Motor neuron (in vitro differentiated cells): ENCODE data around the gene STK32A. TPM values are rescaled to one million over a fixed set of nuclear protein-coding genes. Genes with fewer than 3 reads are reported as not detected.
"Not testable (repeated sequence)": the region's sequence is repeated elsewhere in the genome, so short reads cannot be mapped to it uniquely, and the experiment has no call there.

Source experiments
- ATAC-seq, 8 experiments: fragments of 200-7000 bp; cut with Tn5 transposase; replicated peaks in 6 of 8; 2 replicates each; pipeline ENCODE4 v1.8.0; 2021; ENCODE audit warnings: mild to moderate bottlenecking in 8 of 8, moderate library complexity in 8 of 8
- H3K27ac ChIP-seq, 2 donors: fragments of 250-450 bp; sonication (Bioruptor Pico); 2 replicates each; pipeline ENCODE4 v1.9.0; 2021; ENCODE audit warnings: antibody characterized with exemption in 2 of 2, mild to moderate bottlenecking in 2 of 2, moderate library complexity in 1 of 2
- H3K4me1 ChIP-seq, 2 donors: fragments of 250-450 bp; sonication (Bioruptor Pico); replicated peaks in 1 of 2; 2 replicates each; pipeline ENCODE4 v1.6.1; 2021; ENCODE audit warnings: antibody characterized with exemption in 2 of 2, mild to moderate bottlenecking in 2 of 2, moderate library complexity in 1 of 2
- H3K4me3 ChIP-seq, 5 donors: fragments of 250-450 bp; sonication (Bioruptor Pico); 2 replicates each; pipeline ENCODE4 v1.9.0; 2021; ENCODE audit warnings: antibody characterized with exemption in 5 of 5, mild to moderate bottlenecking in 5 of 5, moderate library complexity in 4 of 5
- WGBS, 10 experiments: fragments of 450-650 bp; shearing (Covaris generic); methylation state at CpG; one replicate each; pipeline ENCODE4 v1.0.0; 2022; 5-methylcytosine and 5-hydroxymethylcytosine counted together
- in situ Hi-C, 9 experiments: fragments of 400-800 bp; cut with MboI; loops; one replicate each; pipeline ENCODE4 v1.15.0; 2021; ENCODE audit warnings: low sequenced_read_pairs in 9 of 9, low pct_unique_long_range_greater_than_20kb in 2 of 9; ENCODE audit not compliant: unreplicated experiment in 9 of 9
- total RNA-seq, 8 experiments: library from RNA; unstranded; fragments of 300-600 nt; gene quantifications; 2 replicates each; pipeline versions ENCODE4 v1.2.3 to v1.2.4, GENCODE V29; 2022

Gene STK32A
- total RNA-seq, 8 experiments from 2014 or later = 4.2 to 58.6 (median 26.5) TPM

DNA sequence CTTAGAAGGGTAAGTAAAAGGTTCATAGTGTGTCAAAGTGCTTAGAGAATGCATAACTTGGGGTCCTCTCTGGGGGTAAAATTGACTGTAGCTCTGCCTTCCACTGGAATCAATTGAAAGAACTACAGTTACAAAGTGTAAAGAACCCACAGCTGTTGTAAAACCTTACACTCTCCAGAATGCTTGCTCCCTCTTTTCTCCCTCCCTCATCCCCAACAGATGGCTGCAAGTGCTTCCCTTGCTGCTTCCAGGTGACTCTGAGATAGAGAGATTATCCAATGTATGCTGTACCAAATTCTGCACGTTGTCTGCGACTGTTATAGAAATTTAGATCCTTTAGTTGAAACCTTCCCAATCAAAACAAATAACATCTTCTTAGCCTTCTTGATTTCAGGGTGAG, 126.0 kb downstream of the STK32A start:
- WGBS, 10 experiments = 0 to 100% (median 78%) methylated on average over 1 to 2 of the region's 2 CpGs; no CpG with 5 or more reads in 2 of the 10 experiments
- ATAC-seq = no peak
- Histone ChIP-seq H3K27ac (no peak overlapping the region), H3K4me3 (no peak overlapping the region), H3K4me1 (no peaks in the 10 kb centered on the region)
- in situ Hi-C loops = loop anchor here in 4 of 9 experiments (25.0 kb wide), 3 partner anchors 124 to 824 kb away; partner anchors contain the start of gene STK32A (in 3 of the 4)

DNA sequence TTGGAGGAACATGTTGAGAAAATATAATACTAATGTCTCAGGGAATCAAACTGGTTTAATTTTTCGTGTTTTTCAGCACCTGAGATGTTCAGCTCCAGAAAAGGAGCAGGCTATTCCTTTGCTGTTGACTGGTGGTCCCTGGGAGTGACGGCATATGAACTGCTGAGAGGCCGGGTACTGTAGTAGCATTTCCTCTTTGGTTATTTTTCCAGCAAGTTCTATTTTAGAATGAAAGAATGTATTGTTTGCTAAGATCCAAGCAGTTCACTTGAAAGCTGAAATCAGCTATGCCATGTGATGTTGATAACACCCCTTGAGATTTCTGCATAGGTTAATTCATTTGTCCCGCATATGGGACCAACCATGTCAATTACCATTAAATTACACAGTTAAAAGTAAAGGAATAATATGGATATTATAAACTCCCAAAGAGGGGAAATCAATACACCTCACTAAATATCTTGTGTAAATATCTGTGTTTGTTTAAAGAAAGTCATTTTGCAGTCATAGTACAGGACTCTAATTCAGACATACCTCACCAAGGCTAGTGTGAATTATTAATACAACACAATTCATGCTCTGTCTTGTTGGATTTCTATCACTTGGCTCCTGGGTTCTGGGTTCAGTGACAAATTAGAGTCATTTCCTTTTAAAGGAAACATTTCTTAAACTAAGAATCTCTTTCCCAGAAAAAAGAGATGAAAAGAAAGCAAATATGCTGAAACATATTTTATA, 126.8 kb downstream of the STK32A start:
- Histone ChIP-seq H3K4me3 (no peak overlapping the region), H3K4me1 (no peaks in the 10 kb centered on the region), H3K27ac (no peak overlapping the region)
- in situ Hi-C loops = loop anchor here in 4 of 9 experiments (25.0 kb wide), 3 partner anchors 124 to 824 kb away; partner anchors contain the start of gene STK32A (in 3 of the 4)
- no peak for ATAC-seq
- 40 to 100% (median 85%) methylated on average over 1 to 4 of the region's 4 CpGs for WGBS, 10 experiments

- ATAC-seq, H3K4me3 ChIP-seq, H3K4me1 ChIP-seq, H3K27ac ChIP-seq: not testable (repeated sequence)
- in situ Hi-C loops = loop anchor here in 4 of 9 experiments (25.0 kb wide), 3 partner anchors 130 to 830 kb away; partner anchors contain the start of gene STK32A (in 3 of the 4)
- 0 to 100% (median 95%) methylated on average over 1 to 5 of the region's 6 CpGs; no CpG with 5 or more reads in 7 of the 10 experiments for WGBS, 10 experiments
Measured at GRCh38 chr5:147367381-147367780, 132.6 kb downstream of the STK32A start.

GRCh38 chr5:147369742-147370374, 135.0 kb downstream of the STK32A start:
- no peaks in the 10 kb centered on the region for H3K4me1 ChIP-seq
- in situ Hi-C loops = loop anchor here in 4 of 9 experiments (10.0 to 25.0 kb wide), 4 partner anchors 133 to 833 kb away; partner anchors contain the start of gene STK32A (in 3 of the 4)
- 0 to 64% (median 31%) methylated on average over 1 to 2 of the region's 2 CpGs for WGBS, 10 experiments

GRCh38 chr5:147371290-147371689, 136.5 kb downstream of the STK32A start:
- Histone ChIP-seq H3K4me1 (no peaks in the 10 kb centered on the region), H3K27ac (no peak overlapping the region), H3K4me3 (no peak overlapping the region)
- ATAC-seq = no peak
- in situ Hi-C loops = loop anchor here in 4 of 9 experiments (10.0 to 25.0 kb wide), 4 partner anchors 134 to 834 kb away; partner anchors contain the start of gene STK32A (in 3 of the 4)

More at GRCh38 chr5:147369742-147370374, 135.0 kb downstream of the STK32A start:
- Histone ChIP-seq H3K27ac (no peak overlapping the region), H3K4me3 (no peak overlapping the region)
- peak in 2 of 8 experiments; percentile 44 to 51 for ATAC-seq

DNA sequence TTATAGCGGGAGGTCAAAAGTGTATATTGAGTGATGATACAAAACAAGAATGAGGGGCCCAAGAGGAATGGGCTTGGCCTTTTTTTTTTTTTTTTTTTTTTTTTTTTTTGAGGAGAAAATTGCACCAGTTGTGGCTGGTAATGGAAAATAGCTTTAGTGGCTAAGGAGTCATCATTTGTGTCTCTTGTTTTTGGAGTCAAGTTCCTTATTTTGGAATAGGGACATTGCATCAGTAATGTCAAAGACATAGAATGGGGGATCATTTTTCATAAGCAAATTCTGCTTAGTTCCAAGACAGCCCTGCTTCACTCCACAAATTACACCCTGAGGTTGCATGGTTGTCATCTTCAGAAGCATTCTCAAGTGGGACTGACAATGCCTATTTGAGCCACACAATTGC, 137.4 kb downstream of the STK32A start:
- in situ Hi-C loops = loop anchor here in 4 of 9 experiments (10.0 to 25.0 kb wide), 4 partner anchors 135 to 835 kb away; partner anchors contain the start of gene STK32A (in 3 of the 4)
- 67 to 100% (median 100%) methylated on average over 1 of the region's 1 CpG; no CpG with 5 or more reads in 2 of the 10 experiments for WGBS, 10 experiments
- H3K4me1 ChIP-seq = no peaks in the 10 kb centered on the region
- H3K27ac ChIP-seq = no peak overlapping the region
- no peak overlapping the region for H3K4me3 ChIP-seq
- ATAC-seq = no peak

- in situ Hi-C loops = loop anchor here in 4 of 9 experiments (10.0 to 25.0 kb wide), 4 partner anchors 136 to 836 kb away; partner anchors contain the start of gene STK32A (in 3 of the 4)
- Histone ChIP-seq H3K4me1 (no peaks in the 10 kb centered on the region), H3K4me3 (no peak overlapping the region), H3K27ac (no peak overlapping the region)
- 67 to 100% (median 93%) methylated on average over 1 to 3 of the region's 3 CpGs; no CpG with 5 or more reads in 3 of the 10 experiments for WGBS, 10 experiments
- no peak for ATAC-seq
Measured at GRCh38 chr5:147373328-147373727, 138.5 kb downstream of the STK32A start.

GRCh38 chr5:147375151-147375550, 140.3 kb downstream of the STK32A start:
- Histone ChIP-seq H3K4me3 (no peak overlapping the region), H3K4me1 (peaks cover 0 to 2% of the 10 kb centered on the region in 2 donors), H3K27ac (no peak overlapping the region)
- 71 to 90% (median 84%) methylated on average over 1 to 5 of the region's 5 CpGs; no CpG with 5 or more reads in 4 of the 10 experiments for WGBS, 10 experiments
- in situ Hi-C loops = loop anchor here in 1 of 9 experiments (10.0 kb wide), 1 partner anchor 150 kb away; no protein-coding TSS in a partner anchor
- ATAC-seq = no peak

DNA sequence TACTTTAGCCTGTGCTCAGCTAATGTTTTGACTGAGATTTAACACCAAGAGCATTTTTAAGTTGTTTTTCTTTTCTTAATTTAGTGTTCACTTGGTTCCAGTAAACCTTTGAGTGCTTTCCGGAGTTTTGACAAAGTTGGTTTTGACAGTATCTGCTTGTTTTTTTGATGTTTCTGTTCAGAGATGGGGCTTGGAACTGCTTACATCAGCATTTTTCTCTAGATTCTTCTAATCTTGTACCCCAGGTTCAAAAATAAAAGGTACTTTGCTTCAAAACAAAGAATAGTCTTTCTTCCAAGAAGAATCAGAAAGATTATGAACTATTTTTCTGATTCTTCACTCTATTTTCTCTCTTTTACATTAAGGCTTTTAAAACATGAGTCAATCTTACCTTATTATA, 142.9 kb downstream of the STK32A start:
- 43 to 100% (median 94%) methylated on average over 1 of the region's 1 CpG for WGBS, 10 experiments
- ATAC-seq = no peak
- no peak overlapping the region for H3K27ac ChIP-seq
- in situ Hi-C loops = loop anchor here in 1 of 9 experiments (10.0 kb wide), 1 partner anchor 153 kb away; no protein-coding TSS in a partner anchor
- peaks cover 5% of the 10 kb centered on the region in 2 donors for H3K4me1 ChIP-seq
- no peak overlapping the region for H3K4me3 ChIP-seq

DNA sequence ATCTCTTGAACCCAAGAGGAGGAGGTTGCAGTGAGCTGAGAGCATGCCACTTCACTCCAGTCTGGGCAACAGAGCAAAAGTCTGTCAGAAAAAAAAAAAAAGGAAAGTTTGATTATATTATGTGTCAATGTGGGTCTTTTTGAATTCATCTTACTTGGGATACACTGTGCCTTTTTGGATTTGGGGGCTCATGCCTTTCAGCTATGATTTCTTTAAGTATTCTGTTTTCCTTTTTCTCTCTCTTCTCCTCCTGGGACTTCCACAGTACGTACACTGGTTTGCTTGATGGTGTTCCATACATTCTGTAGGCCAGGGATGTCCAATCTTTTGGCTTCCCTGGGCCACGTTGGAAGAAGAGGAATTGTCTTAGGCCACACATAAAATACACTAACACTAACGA, 146.7 kb downstream of the STK32A start:
- Histone ChIP-seq H3K4me3 (no peak overlapping the region), H3K4me1 (peaks cover 9 to 12% of the 10 kb centered on the region in 2 donors), H3K27ac (no peak overlapping the region)
- WGBS, 10 experiments = 44 to 100% (median 92%) methylated on average over 1 to 3 of the region's 3 CpGs; no CpG with 5 or more reads in 1 of the 10 experiments
- in situ Hi-C loops = no loop called here
- ATAC-seq = no peak

GRCh38 chr5:147382776-147383175, 147.9 kb downstream of the STK32A start:
- 0 to 100% (median 55%) methylated on average over 1 to 4 of the region's 4 CpGs; no CpG with 5 or more reads in 2 of the 10 experiments for WGBS, 10 experiments
- peaks cover 12 to 13% of the 10 kb centered on the region in 2 donors for H3K4me1 ChIP-seq
- H3K27ac ChIP-seq = peak overlapping the region in 1 of 2 donors; percentile 33
- in situ Hi-C loops = no loop called here
- peak in 7 of 8 experiments; percentile 6 to 87 (median 38) for ATAC-seq
- no peak overlapping the region for H3K4me3 ChIP-seq

- no peak overlapping the region for H3K27ac ChIP-seq
- WGBS, 10 experiments = 41 to 86% (median 69%) methylated on average over 2 to 6 of the region's 6 CpGs
Measured at GRCh38 chr5:147384346-147385193, 149.7 kb downstream of the STK32A start.

More at GRCh38 chr5:147384346-147385193, 149.7 kb downstream of the STK32A start:
- no peak for ATAC-seq
- in situ Hi-C loops = no loop called here
- no peak overlapping the region for H3K4me3 ChIP-seq
- peaks cover 12 to 20% of the 10 kb centered on the region in 2 donors for H3K4me1 ChIP-seq
